ENCODE measurements around the gene SIGLEC1.

SIGLEC1 gene

DNA sequence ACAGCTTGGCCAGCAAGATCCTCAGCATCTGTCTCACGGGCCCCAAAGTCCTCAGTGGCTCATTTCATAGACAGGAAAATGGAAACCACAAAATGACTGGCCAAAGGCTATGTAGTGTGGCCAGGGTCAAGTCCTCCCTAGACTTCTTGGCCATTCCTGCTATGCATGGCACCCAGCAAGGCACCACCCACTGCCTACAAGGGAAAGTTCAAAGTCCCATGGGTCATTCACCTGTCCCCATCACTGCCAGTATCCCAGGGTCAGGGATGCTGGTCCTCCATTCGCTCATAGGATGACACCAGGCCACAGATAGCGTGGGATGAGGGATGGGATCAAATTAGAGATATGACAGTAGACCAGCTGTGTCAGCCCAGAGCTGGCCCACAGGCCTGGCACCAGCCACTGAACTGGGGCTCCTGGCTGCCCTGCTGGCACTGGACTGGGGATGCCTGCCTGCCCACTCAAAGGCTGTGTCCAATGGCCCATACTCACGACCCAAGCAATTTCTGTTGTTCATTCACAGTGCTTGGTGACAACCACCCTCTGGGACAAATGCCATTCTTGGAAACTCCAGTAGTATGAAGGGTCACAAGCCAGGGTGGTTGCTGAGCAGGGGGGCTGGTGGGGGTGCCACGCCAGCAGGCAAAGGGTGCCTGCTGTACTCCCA, 43.5 kb upstream of the SIGLEC1 start:
- DNase-seq: no peak
- no peaks in the 10 kb centered on the region for H3K79me2 ChIP-seq (ENCODE audit: low read length)
- no peak overlapping the region for H3K27ac ChIP-seq (ENCODE audit: low read length)
- no peak overlapping the region for H3K9ac ChIP-seq (ENCODE audit: low read length)
- no peaks in the 10 kb centered on the region for H3K9me2 ChIP-seq (replicated peaks; ENCODE audit: insufficient read depth, low read length)
- no peaks in the 10 kb centered on the region for H4K20me1 ChIP-seq (ENCODE audit: insufficient read depth, low read length)
- H3K9me3 ChIP-seq (replicated peaks; ENCODE audit: insufficient read depth, low read length): no peaks in the 10 kb centered on the region
- H2AFZ ChIP-seq (ENCODE audit: low read length): no peak overlapping the region
- TF ChIP-seq EZH2 (optimal IDR thresholded peaks at IDR 0.05; ENCODE audit: low read depth, low read length) (no peak), EZH2phosphoT487 (IDR thresholded peaks at IDR 0.05; ENCODE audit: low read length) (no peak), CTCF (IDR thresholded peaks at IDR 0.05; ENCODE audit: low read length) (no peak)
- H3K4me1 ChIP-seq (ENCODE audit: low read length): no peaks in the 10 kb centered on the region
- H3K4me2 ChIP-seq (ENCODE audit: low read depth, low read length): no peak overlapping the region
- H3K27me3 ChIP-seq (replicated peaks; ENCODE audit: insufficient read depth, low read length): no peaks in the 10 kb centered on the region
- H3K36me3 ChIP-seq (replicated peaks; ENCODE audit: insufficient read depth, low read length): no peaks in the 10 kb centered on the region
- H3F3A ChIP-seq (ENCODE audit: insufficient read depth, low read length): no peaks in the 10 kb centered on the region
- H3K4me3 ChIP-seq (ENCODE audit: low read length): no peak overlapping the region

- Histone ChIP-seq H3K27ac (ENCODE audit: low read length) (no peak overlapping the region), H3K36me3 (replicated peaks; ENCODE audit: insufficient read depth, low read length) (no peaks in the 10 kb centered on the region)
Observed at GRCh38 chr20:3755269-3755668, 42.9 kb upstream of the SIGLEC1 start.

GRCh38 chr20:3754276-3754630, 41.9 kb upstream of the SIGLEC1 start:
- no peak overlapping the region for H3K4me3 ChIP-seq (ENCODE audit: low read length)
- TF ChIP-seq CTCF (IDR thresholded peaks at IDR 0.05; ENCODE audit: low read length) (no peak), EZH2 (optimal IDR thresholded peaks at IDR 0.05; ENCODE audit: low read depth, low read length) (no peak), EZH2phosphoT487 (IDR thresholded peaks at IDR 0.05; ENCODE audit: low read length) (no peak)

More at GRCh38 chr20:3755269-3755668, 42.9 kb upstream of the SIGLEC1 start:
- DNase-seq: no peak
- H3K27me3 ChIP-seq (replicated peaks; ENCODE audit: insufficient read depth, low read length): no peaks in the 10 kb centered on the region
- H3K9me2 ChIP-seq (replicated peaks; ENCODE audit: insufficient read depth, low read length): no peaks in the 10 kb centered on the region
- TF ChIP-seq EZH2phosphoT487 (IDR thresholded peaks at IDR 0.05; ENCODE audit: low read length) (no peak), CTCF (IDR thresholded peaks at IDR 0.05; ENCODE audit: low read length) (no peak)
- H3K79me2 ChIP-seq (ENCODE audit: low read length): no peaks in the 10 kb centered on the region
- no peaks in the 10 kb centered on the region for H3K4me1 ChIP-seq (ENCODE audit: low read length)
- H2AFZ ChIP-seq (ENCODE audit: low read length): no peak overlapping the region
- no peak overlapping the region for H3K9ac ChIP-seq (ENCODE audit: low read length)
- no peak overlapping the region for H3K4me2 ChIP-seq (ENCODE audit: low read depth, low read length)
- H3F3A ChIP-seq (ENCODE audit: insufficient read depth, low read length): no peaks in the 10 kb centered on the region
- no peak overlapping the region for H3K4me3 ChIP-seq (ENCODE audit: low read length)
- H4K20me1 ChIP-seq (ENCODE audit: insufficient read depth, low read length): no peaks in the 10 kb centered on the region
- no peaks in the 10 kb centered on the region for H3K9me3 ChIP-seq (replicated peaks; ENCODE audit: insufficient read depth, low read length)

More at GRCh38 chr20:3754276-3754630, 41.9 kb upstream of the SIGLEC1 start:
- Histone ChIP-seq H3K36me3 (replicated peaks; ENCODE audit: insufficient read depth, low read length) (no peaks in the 10 kb centered on the region), H3K27ac (ENCODE audit: low read length) (no peak overlapping the region), H3K4me1 (ENCODE audit: low read length) (no peaks in the 10 kb centered on the region), H3K27me3 (replicated peaks; ENCODE audit: insufficient read depth, low read length) (no peaks in the 10 kb centered on the region), H3K9me2 (replicated peaks; ENCODE audit: insufficient read depth, low read length) (no peaks in the 10 kb centered on the region), H3K9me3 (replicated peaks; ENCODE audit: insufficient read depth, low read length) (no peaks in the 10 kb centered on the region), H2AFZ (ENCODE audit: low read length) (no peak overlapping the region), H3K79me2 (ENCODE audit: low read length) (no peaks in the 10 kb centered on the region), H3K9ac (ENCODE audit: low read length) (no peak overlapping the region), H3F3A (ENCODE audit: insufficient read depth, low read length) (no peaks in the 10 kb centered on the region), H3K4me2 (ENCODE audit: low read depth, low read length) (no peak overlapping the region), H4K20me1 (ENCODE audit: insufficient read depth, low read length) (no peaks in the 10 kb centered on the region)
- DNase-seq: no peak

Data from MM.1S (cell line).